DMS114 treated with DMSO at 0.1 percent for 48 hours (cell line): Measurements from ENCODE around the gene FHOD3.

ENCODE experiments used
- DNase-seq: peaks from one replicate; lab custom pipeline; 2025; ENCODE audit not compliant: unreplicated experiment; lab: John Stamatoyannopoulos, UW

FHOD3 gene

DNA sequence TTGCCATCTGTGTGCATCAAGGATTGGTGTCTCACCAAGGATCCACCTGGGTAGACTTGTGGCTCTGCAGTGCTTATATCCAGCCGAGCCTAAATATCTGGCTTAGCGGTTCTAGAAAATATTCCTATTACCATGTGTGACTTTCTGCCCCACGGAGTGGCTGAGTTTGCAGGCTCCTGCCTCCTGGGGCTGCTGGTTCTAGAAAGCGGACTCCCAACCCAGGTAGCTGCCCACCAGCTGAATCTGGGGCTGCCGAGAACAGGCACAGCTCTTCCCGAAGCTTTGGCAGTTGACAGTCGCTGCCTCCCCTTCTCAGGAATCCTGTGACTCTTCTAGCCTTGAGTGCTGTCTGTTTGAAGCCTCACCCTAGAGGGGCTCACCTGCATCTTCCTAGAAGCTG lies 426.7 kb downstream of the FHOD3 start:
- no peak for DNase-seq

GRCh38 chr18:36724591-36725001 lies 427.1 kb downstream of the FHOD3 start:
- DNase-seq, result no peak

GRCh38 chr18:36728345-36728744 lies 430.8 kb downstream of the FHOD3 start:
- DNase-seq, result no peak

GRCh38 chr18:36729197-36729596 lies 431.7 kb downstream of the FHOD3 start:
- no peak for DNase-seq

DNA sequence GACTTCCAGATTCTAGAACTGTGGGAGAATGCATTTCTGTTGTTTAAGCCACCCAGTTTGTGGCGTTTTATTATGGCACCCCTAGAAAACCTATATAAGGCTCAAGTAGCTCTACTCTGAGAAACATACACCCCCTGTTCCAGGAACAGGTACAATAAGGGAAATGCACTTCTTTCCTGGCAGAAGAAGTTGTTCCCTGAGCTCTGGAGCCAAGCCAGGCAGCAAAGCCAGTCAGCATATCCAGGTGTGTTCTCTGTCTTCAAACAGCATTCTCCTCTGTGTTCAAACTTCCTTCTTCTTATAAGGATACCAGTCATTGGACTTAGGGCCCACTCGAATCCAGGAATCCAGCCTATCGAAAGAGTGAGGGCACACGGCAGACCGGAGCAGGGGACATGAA lies 434.8 kb downstream of the FHOD3 start:
- DNase-seq, result no peak

DNA sequence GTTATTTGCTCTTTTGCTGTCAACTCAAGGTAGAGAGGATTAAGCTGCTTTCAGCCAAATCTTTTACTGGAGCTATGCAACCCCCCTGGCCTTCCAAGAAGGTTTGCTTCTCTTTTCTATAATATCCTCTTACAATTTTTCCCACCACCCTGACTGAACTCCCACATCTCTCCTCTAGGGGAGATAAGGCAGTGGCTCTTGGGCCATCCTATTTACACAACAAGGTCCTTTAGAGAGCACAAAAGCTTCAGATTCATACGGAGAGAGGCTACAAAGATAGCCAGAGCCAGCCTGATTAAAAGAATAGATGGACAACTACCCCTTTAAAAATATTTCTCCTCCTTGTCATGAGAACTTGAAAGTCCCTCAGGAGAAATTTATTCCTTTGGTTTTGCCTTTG lies 435.6 kb downstream of the FHOD3 start:
- DNase-seq, result no peak

DNA sequence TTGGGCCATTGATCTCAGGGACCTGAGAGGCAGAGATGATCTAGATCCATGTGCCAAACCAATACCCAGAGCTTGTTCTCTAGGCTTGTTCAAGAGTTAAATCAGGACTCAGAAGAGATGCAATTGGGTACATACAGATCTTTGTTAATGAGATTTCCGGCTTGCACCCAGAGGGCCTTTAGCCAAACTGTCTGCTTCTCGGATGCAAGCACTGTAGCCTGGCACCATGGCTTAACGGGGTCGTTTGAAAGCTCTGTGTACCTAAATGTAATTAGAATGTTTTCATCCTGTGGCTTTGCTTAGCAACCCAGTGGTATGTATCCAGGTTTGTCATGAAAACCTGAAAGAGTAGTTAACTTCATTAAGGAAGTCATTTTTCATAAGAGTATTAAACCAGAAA lies 437.1 kb downstream of the FHOD3 start:
- no peak for DNase-seq

- no peak for DNase-seq
These were observed 437.6 kb downstream of the FHOD3 start for GRCh38 chr18:36735130-36735529.

- DNase-seq, result no peak
These were observed 438.6 kb downstream of the FHOD3 start for GRCh38 chr18:36736094-36736493.

DNA sequence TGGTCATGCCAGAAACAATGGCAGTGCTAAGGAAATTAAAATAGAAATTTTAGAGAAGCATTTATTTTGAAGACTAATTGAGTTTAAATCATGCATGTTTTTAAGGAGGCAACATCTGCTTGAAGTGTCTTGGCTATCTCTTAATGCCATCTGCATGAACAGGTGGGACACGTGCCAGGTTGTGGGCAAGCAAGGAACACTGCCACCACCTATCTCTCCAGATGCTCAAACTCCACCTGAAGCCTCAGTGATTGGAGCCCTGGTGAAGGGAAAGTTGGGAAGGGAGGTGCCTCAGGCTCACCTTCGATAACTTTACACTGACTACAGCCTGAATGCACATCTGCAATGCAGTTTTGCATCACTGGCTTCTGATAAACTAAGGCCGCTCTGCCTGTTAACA lies 439.8 kb downstream of the FHOD3 start:
- no peak for DNase-seq

GRCh38 chr18:36744261-36744876 lies 446.9 kb downstream of the FHOD3 start:
- DNase-seq, result no peak

GRCh38 chr18:36745219-36745975 lies 447.9 kb downstream of the FHOD3 start:
- DNase-seq, result no peak

- no peak for DNase-seq
These were observed 455.7 kb downstream of the FHOD3 start for GRCh38 chr18:36752929-36753865.

- no peak for DNase-seq
These were observed 458.7 kb downstream of the FHOD3 start for GRCh38 chr18:36756242-36756641.

DNA sequence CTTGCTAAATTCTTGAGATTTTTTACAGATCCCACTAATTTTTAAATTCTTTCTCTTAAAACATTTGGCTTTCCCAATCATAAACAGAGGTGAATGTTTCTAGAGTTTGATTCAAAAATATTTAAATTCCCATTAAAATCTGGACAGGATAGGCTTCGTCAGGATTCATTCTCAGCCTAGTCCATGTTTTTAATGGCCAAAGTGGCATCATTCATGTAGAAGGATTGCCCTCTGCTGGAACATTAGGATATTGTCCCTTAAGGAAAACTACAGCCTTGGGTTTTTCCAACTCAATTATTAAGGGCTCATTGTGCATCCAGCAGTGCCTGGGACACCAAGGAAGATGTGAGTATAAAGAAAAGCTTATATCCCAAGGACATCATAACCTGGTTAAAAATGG lies 459.6 kb downstream of the FHOD3 start:
- peak; percentile 50 for DNase-seq

GRCh38 chr18:36757991-36758390 lies 460.5 kb downstream of the FHOD3 start:
- DNase-seq, result no peak

DNA sequence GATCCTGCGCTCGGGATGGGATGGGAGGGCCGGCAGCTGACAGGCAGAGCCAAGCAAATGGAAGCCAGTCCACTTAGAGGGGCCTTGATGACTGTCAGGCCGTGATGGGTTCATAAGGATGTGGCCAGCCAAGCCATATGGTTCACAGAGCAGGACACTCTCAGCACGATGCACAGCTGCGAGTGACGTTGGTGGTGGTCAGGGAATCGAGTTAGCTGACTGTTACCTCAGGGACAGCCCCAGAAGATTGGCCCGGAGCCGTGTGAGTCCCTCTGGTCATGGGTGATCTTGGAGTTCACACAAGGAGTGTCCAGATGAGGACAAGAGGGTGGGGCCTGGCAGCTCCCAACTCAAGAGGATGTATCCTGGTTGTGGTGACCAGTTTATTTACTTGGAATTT lies 461.1 kb downstream of the FHOD3 start:
- no peak for DNase-seq

DNA sequence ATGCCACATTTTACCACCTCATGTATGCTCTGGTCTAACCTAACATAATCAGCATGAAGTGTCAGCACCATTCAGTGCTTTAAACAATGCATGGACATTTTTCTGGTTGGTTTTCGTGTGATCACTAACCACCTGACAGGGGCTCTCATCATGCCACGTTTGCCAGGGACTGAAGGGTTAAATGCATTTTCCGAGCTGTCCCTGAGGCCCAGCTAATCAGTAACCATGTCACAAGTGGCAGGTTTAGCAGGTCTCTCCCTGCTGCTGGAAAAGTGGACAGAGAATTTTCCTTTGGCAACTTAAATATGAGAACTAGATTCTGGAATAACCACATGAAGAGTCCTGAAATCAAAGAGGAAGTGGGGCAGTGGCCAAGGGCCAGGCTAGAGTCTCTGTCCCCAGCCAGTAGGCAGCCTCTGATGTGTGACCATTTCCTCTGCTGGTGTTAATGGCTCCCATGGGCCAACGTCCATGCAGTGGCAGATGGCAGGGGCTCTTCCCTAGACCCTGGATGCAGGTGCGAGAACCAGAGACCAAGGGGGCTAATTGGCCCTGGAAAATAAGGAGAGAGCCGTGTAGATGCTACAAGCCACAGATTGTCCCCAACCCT lies 461.8 kb downstream of the FHOD3 start:
- no peak for DNase-seq

GRCh38 chr18:36760598-36760997 lies 463.1 kb downstream of the FHOD3 start:
- no peak for DNase-seq

DNA sequence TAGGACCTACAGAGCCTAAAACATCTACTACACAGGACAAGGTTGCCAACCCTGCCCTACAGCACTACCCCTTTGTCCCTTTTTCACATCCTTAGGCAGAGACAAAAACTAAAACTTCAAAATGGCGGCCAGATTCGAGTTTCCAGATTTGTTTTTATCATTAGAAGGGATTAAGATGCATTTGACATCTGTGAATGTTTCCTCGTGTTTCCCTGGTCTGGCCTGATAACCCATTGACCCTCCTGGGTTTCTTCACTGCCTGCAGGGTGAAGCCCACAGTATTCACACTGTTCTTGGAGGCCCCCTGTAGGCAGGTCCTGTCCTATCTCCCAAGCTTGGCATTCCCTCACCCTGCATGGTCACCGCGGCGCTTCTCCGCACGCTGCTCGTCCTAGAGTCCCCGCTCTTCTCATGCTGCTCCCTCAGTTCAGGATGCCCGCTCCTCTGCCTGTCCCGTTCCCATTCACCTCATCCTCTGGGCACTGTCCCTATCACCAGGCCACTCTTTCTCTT lies 463.7 kb downstream of the FHOD3 start:
- DNase-seq, result no peak

- DNase-seq, result no peak
These were observed 464.6 kb downstream of the FHOD3 start for GRCh38 chr18:36762074-36762473.
